Neural cell (in vitro differentiated cells): ENCODE data around the gene CTNNA1.

Experiments used
- EZH2 ChIP-seq: fragments of 200-600, 300-800 bp; shearing (Covaris generic), sonication (generic); IDR thresholded peaks from 2 replicates; pipeline ENCODE4 v1.6.1; 2014; ENCODE audit warnings: antibody characterized with exemption, low read length, borderline replicate concordance, mild to moderate bottlenecking; ENCODE audit not compliant: insufficient read depth, poor library complexity, severe bottlenecking
- MXI1 ChIP-seq: fragments of 450-650 bp; conservative IDR thresholded peaks from 2 replicates; pipeline ENCODE4 v1.6.1; 2014; ENCODE audit warnings: antibody characterized with exemption, mild to moderate bottlenecking; ENCODE audit not compliant: poor library complexity, severe bottlenecking
- POLR2AphosphoS5 ChIP-seq: IDR thresholded peaks from 2 replicates; pipeline ENCODE4 v1.6.1; 2012
- RAD21 ChIP-seq: fragments of 450-650 bp; conservative IDR thresholded peaks from 2 replicates; pipeline ENCODE4 v1.6.1; 2014; ENCODE audit warnings: antibody characterized with exemption, mild to moderate bottlenecking, moderate library complexity
- SMC3 ChIP-seq: fragments of 450-650 bp; conservative IDR thresholded peaks from 2 replicates; pipeline ENCODE4 v1.6.1; 2014; ENCODE audit warnings: antibody characterized with exemption, mild to moderate bottlenecking, moderate library complexity; ENCODE audit not compliant: poor library complexity
- TAF1 ChIP-seq: IDR thresholded peaks from 2 replicates; pipeline ENCODE4 v1.6.1; 2012; ENCODE audit warnings: low read depth
- TF ChIP-seq, protein P1 (sequence below): fragments of 450-650 bp; IDR thresholded peaks from 2 replicates; pipeline ENCODE4 v1.5.1; 2014; ENCODE audit warnings: antibody characterized with exemption, mild to moderate bottlenecking, moderate library complexity; ENCODE audit not compliant: poor library complexity, severe bottlenecking
- TF ChIP-seq, protein P2 (sequence below): IDR thresholded peaks from 2 replicates; pipeline ENCODE4 v1.6.1; 2012; ENCODE audit warnings: borderline replicate concordance

DNA sequence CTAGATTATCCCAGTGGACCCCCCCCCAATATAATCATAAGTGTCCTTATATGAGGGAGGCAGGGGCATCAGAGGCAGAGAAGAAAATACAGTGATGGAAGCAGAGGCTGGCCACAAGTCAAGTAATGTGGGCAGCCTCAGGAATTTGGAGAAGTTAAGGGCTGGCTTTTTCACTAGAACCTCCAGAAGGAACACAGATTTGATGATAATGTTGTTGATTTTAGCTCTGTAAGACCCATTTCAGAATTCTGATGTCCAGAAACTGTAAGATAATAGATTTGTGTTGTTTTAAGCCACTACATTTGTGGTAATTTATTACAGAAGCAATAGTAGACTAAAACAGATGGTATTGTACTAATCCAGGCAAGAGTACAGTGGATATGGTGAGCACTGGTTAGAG lies 158.2 kb downstream of the CTNNA1 start:
- TF ChIP-seq TAF1 (no peak), SMC3 (no peak), MXI1 (no peak), EZH2 (no peak), POLR2AphosphoS5 (no peak), RAD21 (no peak)
- TF ChIP-seq, protein P1, sequence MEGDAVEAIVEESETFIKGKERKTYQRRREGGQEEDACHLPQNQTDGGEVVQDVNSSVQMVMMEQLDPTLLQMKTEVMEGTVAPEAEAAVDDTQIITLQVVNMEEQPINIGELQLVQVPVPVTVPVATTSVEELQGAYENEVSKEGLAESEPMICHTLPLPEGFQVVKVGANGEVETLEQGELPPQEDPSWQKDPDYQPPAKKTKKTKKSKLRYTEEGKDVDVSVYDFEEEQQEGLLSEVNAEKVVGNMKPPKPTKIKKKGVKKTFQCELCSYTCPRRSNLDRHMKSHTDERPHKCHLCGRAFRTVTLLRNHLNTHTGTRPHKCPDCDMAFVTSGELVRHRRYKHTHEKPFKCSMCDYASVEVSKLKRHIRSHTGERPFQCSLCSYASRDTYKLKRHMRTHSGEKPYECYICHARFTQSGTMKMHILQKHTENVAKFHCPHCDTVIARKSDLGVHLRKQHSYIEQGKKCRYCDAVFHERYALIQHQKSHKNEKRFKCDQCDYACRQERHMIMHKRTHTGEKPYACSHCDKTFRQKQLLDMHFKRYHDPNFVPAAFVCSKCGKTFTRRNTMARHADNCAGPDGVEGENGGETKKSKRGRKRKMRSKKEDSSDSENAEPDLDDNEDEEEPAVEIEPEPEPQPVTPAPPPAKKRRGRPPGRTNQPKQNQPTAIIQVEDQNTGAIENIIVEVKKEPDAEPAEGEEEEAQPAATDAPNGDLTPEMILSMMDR, result no peak
- TF ChIP-seq, protein P2, sequence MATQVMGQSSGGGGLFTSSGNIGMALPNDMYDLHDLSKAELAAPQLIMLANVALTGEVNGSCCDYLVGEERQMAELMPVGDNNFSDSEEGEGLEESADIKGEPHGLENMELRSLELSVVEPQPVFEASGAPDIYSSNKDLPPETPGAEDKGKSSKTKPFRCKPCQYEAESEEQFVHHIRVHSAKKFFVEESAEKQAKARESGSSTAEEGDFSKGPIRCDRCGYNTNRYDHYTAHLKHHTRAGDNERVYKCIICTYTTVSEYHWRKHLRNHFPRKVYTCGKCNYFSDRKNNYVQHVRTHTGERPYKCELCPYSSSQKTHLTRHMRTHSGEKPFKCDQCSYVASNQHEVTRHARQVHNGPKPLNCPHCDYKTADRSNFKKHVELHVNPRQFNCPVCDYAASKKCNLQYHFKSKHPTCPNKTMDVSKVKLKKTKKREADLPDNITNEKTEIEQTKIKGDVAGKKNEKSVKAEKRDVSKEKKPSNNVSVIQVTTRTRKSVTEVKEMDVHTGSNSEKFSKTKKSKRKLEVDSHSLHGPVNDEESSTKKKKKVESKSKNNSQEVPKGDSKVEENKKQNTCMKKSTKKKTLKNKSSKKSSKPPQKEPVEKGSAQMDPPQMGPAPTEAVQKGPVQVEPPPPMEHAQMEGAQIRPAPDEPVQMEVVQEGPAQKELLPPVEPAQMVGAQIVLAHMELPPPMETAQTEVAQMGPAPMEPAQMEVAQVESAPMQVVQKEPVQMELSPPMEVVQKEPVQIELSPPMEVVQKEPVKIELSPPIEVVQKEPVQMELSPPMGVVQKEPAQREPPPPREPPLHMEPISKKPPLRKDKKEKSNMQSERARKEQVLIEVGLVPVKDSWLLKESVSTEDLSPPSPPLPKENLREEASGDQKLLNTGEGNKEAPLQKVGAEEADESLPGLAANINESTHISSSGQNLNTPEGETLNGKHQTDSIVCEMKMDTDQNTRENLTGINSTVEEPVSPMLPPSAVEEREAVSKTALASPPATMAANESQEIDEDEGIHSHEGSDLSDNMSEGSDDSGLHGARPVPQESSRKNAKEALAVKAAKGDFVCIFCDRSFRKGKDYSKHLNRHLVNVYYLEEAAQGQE, result no peak
